Tibial nerve (tissue), 4 donors: ENCODE data around the gene KCNMA1. TPM values are rescaled to one million over a fixed set of nuclear protein-coding genes. Genes with fewer than 3 reads are reported as not detected.

ENCODE experiments used
- DNase-seq, 2 donors: peaks; one replicate each; pipeline ENCODE4 v3.0.0-alpha.2; 2019; ENCODE audit warnings: low spot score in 2 of 2
- H3K27ac ChIP-seq, 4 donors: fragments of 200-600 bp; sonication (generic) in 3 of 4; one replicate each; pipeline ENCODE4 v1.5.1; 2017 to 2019; ENCODE audit warnings: mild to moderate bottlenecking in 1 of 4
- H3K27me3 ChIP-seq, 2 donors: fragments of 200-600 bp; sonication (generic) in 1 of 2; one replicate each; pipeline versions ENCODE4 v1.5.1 to v1.6.0; 2017 to 2019
- H3K36me3 ChIP-seq, 3 donors: fragments of 200-600 bp; sonication (generic); one replicate each; pipeline ENCODE4 v1.5.1; 2018 to 2019
- H3K4me1 ChIP-seq, 4 donors: fragments of 200-600 bp; sonication (generic) in 3 of 4; one replicate each; pipeline ENCODE4 v1.5.1; 2017 to 2019
- H3K4me3 ChIP-seq, 4 donors: fragments of 200-600 bp; sonication (generic) in 3 of 4; one replicate each; pipeline ENCODE4 v1.5.1; 2017 to 2019; ENCODE audit warnings: mild to moderate bottlenecking in 1 of 4, moderate library complexity in 1 of 4
- H3K9me3 ChIP-seq, 4 donors: fragments of 200-600 bp; sonication (generic) in 3 of 4; one replicate each; pipeline ENCODE4 v1.5.1; 2017 to 2019
- EP300 ChIP-seq, 2 donors: sonication (generic); formaldehyde crosslinking; IDR thresholded peaks; one replicate each; pipeline ENCODE4 v1.6.1; 2017; ENCODE audit warnings: antibody characterized with exemption in 2 of 2, mild to moderate bottlenecking in 1 of 2
- POLR2A ChIP-seq, 2 donors: fragments of 450-650 bp; IDR thresholded peaks; one replicate each; pipeline ENCODE4 v1.6.1; 2017; ENCODE audit warnings: antibody characterized with exemption in 2 of 2, mild to moderate bottlenecking in 2 of 2, moderate library complexity in 2 of 2
- WGBS, 2 donors: methylation state at CpG; one replicate each; pipeline ENCODE4 v1.1.5; 2018; 5-methylcytosine and 5-hydroxymethylcytosine counted together
- total RNA-seq, 4 donors: library from RNA; depleted of rRNA; stranded (reverse); fragments of >200 nt; gene quantifications; one replicate each; pipeline ENCODE4 v1.1.0, GENCODE V29; 2016
- TF ChIP-seq, protein P1 (sequence below), 5 experiments: fragments of 200-600 bp in 3 of 5; fragments of 450-650 bp in 2 of 5; sonication (generic) in 3 of 5; IDR thresholded peaks; one replicate each; pipeline ENCODE4 v1.5.1; 2016 to 2019; ENCODE audit warnings: antibody characterized with exemption in 5 of 5, mild to moderate bottlenecking in 3 of 5, moderate library complexity in 2 of 5

Gene KCNMA1
- total RNA-seq, 4 donors from 2014 or later, result 10.2 to 19.9 (median 13.7) TPM

GRCh38 chr10:77678146-77678545 is 40.5 kb upstream of the KCNMA1 start:
- TF ChIP-seq EP300 (IDR thresholded peaks at IDR 0.05) (no peak), POLR2A (IDR thresholded peaks at IDR 0.05) (no peak)
- TF ChIP-seq, protein P1, sequence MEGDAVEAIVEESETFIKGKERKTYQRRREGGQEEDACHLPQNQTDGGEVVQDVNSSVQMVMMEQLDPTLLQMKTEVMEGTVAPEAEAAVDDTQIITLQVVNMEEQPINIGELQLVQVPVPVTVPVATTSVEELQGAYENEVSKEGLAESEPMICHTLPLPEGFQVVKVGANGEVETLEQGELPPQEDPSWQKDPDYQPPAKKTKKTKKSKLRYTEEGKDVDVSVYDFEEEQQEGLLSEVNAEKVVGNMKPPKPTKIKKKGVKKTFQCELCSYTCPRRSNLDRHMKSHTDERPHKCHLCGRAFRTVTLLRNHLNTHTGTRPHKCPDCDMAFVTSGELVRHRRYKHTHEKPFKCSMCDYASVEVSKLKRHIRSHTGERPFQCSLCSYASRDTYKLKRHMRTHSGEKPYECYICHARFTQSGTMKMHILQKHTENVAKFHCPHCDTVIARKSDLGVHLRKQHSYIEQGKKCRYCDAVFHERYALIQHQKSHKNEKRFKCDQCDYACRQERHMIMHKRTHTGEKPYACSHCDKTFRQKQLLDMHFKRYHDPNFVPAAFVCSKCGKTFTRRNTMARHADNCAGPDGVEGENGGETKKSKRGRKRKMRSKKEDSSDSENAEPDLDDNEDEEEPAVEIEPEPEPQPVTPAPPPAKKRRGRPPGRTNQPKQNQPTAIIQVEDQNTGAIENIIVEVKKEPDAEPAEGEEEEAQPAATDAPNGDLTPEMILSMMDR (IDR thresholded peaks at IDR 0.05), result no peak
- no peaks in the 10 kb centered on the region for H3K9me3 ChIP-seq
- H3K4me3 ChIP-seq, result no peak overlapping the region
- H3K4me1 ChIP-seq, result no peaks in the 10 kb centered on the region
- peaks cover 0 to 2% of the 10 kb centered on the region in 2 donors for H3K27me3 ChIP-seq
- 87 to 98% methylated on average over 3 of the region's 3 CpGs for WGBS, 2 donors
- DNase-seq, result no peak
- H3K27ac ChIP-seq, result no peak overlapping the region
- no peaks in the 10 kb centered on the region for H3K36me3 ChIP-seq

- WGBS, 2 donors, result 85 to 91% methylated on average over 4 of the region's 4 CpGs
- no peak for DNase-seq
- H3K9me3 ChIP-seq, result no peaks in the 10 kb centered on the region
- no peaks in the 10 kb centered on the region for H3K4me1 ChIP-seq
- H3K4me3 ChIP-seq, result no peak overlapping the region
- H3K36me3 ChIP-seq, result no peaks in the 10 kb centered on the region
- H3K27ac ChIP-seq, result no peak overlapping the region
- TF ChIP-seq EP300 (IDR thresholded peaks at IDR 0.05), result no peak
- TF ChIP-seq, protein P1 (IDR thresholded peaks at IDR 0.05), result no peak
- H3K27me3 ChIP-seq, result peaks cover 0 to 8% of the 10 kb centered on the region in 2 donors
Observed at GRCh38 chr10:77675347-77675746, 37.7 kb upstream of the KCNMA1 start.

GRCh38 chr10:77673515-77674140 is 36.0 kb upstream of the KCNMA1 start:
- no peak for TF ChIP-seq EP300 (IDR thresholded peaks at IDR 0.05)
- no peak for TF ChIP-seq POLR2A (IDR thresholded peaks at IDR 0.05)
- 84 to 85% methylated on average over 6 of the region's 6 CpGs for WGBS, 2 donors
- no peak for DNase-seq

DNA sequence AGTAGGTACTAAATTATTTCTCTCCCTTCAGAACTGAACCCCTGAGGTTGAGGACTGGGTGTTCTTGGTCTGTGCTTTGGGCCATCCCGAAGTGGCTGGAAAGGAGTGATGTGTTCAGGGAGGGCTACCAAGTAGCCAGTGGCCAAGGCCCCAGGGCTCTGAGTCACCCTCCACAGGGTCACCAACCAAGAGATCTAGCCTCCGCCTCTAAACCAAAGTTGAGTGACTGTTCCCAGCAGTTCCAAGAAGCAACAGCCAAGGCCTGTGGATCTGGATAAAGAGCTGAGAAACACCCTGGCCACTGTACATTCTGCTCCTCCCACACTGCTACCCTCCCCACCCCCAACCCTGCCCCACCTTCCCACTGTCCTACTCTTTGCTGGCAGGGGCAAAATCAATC is 35.5 kb upstream of the KCNMA1 start:
- 88 to 96% methylated on average over 2 of the region's 2 CpGs for whole genome bisulfite sequencing, 2 donors
- Histone ChIP-seq H3K36me3 (no peaks in the 10 kb centered on the region), H3K27ac (no peak overlapping the region), H3K4me3 (no peak overlapping the region), H3K27me3 (peaks cover 0 to 8% of the 10 kb centered on the region in 2 donors), H3K4me1 (no peaks in the 10 kb centered on the region), H3K9me3 (no peaks in the 10 kb centered on the region)
- TF ChIP-seq EP300 (IDR thresholded peaks at IDR 0.05) (no peak), POLR2A (IDR thresholded peaks at IDR 0.05) (no peak)
- TF ChIP-seq, protein P1 (IDR thresholded peaks at IDR 0.05), result no peak
- no peak for DNase-seq

More at GRCh38 chr10:77673515-77674140, 36.0 kb upstream of the KCNMA1 start:
- Histone ChIP-seq H3K4me1 (no peaks in the 10 kb centered on the region), H3K27ac (no peak overlapping the region), H3K9me3 (no peaks in the 10 kb centered on the region), H3K27me3 (peaks cover 0 to 8% of the 10 kb centered on the region in 2 donors), H3K4me3 (no peak overlapping the region), H3K36me3 (no peaks in the 10 kb centered on the region)

GRCh38 chr10:77671594-77672252 is 34.1 kb upstream of the KCNMA1 start:
- no peak for DNase-seq
- Histone ChIP-seq H3K4me3 (no peak overlapping the region), H3K27ac (no peak overlapping the region), H3K9me3 (no peaks in the 10 kb centered on the region), H3K36me3 (no peaks in the 10 kb centered on the region), H3K27me3 (peaks cover 0 to 8% of the 10 kb centered on the region in 2 donors), H3K4me1 (no peaks in the 10 kb centered on the region)
- 88 to 92% methylated on average over 9 to 10 of the region's 10 CpGs for WGBS, 2 donors
- TF ChIP-seq, protein P1 (IDR thresholded peaks at IDR 0.05), result no peak
- TF ChIP-seq EP300 (IDR thresholded peaks at IDR 0.05) (no peak), POLR2A (IDR thresholded peaks at IDR 0.05) (no peak)
